Measurements from ENCODE around the gene MORN1.

MORN1 gene

GRCh38 chr1:2344744-2345296, 46.5 kb downstream of the MORN1 start:
- DNase-seq (ENCODE audit: low read depth) = no peak
- no peak for TF ChIP-seq CTCF (conservative IDR thresholded peaks at IDR 0.05; ENCODE audit: control insufficient read depth, insufficient read depth, low read depth, low read length)
- H3K4me3 ChIP-seq (ENCODE audit: control insufficient read depth, low read depth, low read length) = no peak overlapping the region

GRCh38 chr1:2344121-2344681, 47.2 kb downstream of the MORN1 start:
- H3K4me3 ChIP-seq (ENCODE audit: control insufficient read depth, low read depth, low read length) = no peak overlapping the region
- DNase-seq (ENCODE audit: low read depth) = no peak

GRCh38 chr1:2343023-2343935, 48.1 kb downstream of the MORN1 start:
- TF ChIP-seq CTCF (conservative IDR thresholded peaks at IDR 0.05; ENCODE audit: control insufficient read depth, insufficient read depth, low read depth, low read length) = no peak
- no peak for DNase-seq (ENCODE audit: low read depth)
- H3K4me3 ChIP-seq (ENCODE audit: control insufficient read depth, low read depth, low read length) = no peak overlapping the region

More at GRCh38 chr1:2344121-2344681, 47.2 kb downstream of the MORN1 start:
- no peak for TF ChIP-seq CTCF (conservative IDR thresholded peaks at IDR 0.05; ENCODE audit: control insufficient read depth, insufficient read depth, low read depth, low read length)

- no peak for DNase-seq (ENCODE audit: low read depth)
- TF ChIP-seq CTCF (conservative IDR thresholded peaks at IDR 0.05; ENCODE audit: control insufficient read depth, insufficient read depth, low read depth, low read length) = no peak
- no peak overlapping the region for H3K4me3 ChIP-seq (ENCODE audit: control insufficient read depth, low read depth, low read length)
Observed at GRCh38 chr1:2342384-2343022, 48.9 kb downstream of the MORN1 start.

- H3K4me3 ChIP-seq (ENCODE audit: control insufficient read depth, low read depth, low read length) = no peak overlapping the region
- DNase-seq (ENCODE audit: low read depth) = no peak
- TF ChIP-seq CTCF (conservative IDR thresholded peaks at IDR 0.05; ENCODE audit: control insufficient read depth, insufficient read depth, low read depth, low read length) = no peak
Observed at GRCh38 chr1:2341706-2342383, 49.5 kb downstream of the MORN1 start.

GRCh38 chr1:2340918-2341254, 50.5 kb downstream of the MORN1 start:
- no peak for DNase-seq (ENCODE audit: low read depth)
- H3K4me3 ChIP-seq (ENCODE audit: control insufficient read depth, low read depth, low read length) = no peak overlapping the region
- TF ChIP-seq CTCF (conservative IDR thresholded peaks at IDR 0.05; ENCODE audit: control insufficient read depth, insufficient read depth, low read depth, low read length) = no peak
